HG03039 (cell line): ENCODE measurements around the gene TEX44.

Source experiments
- ATAC-seq: cut with Tn5 transposase; IDR thresholded peaks from one replicate; pipeline ENCODE4 v1.9.1; 2021; ENCODE audit warnings: mild to moderate bottlenecking, moderate library complexity; ENCODE audit not compliant: unreplicated experiment

TEX44 gene

DNA sequence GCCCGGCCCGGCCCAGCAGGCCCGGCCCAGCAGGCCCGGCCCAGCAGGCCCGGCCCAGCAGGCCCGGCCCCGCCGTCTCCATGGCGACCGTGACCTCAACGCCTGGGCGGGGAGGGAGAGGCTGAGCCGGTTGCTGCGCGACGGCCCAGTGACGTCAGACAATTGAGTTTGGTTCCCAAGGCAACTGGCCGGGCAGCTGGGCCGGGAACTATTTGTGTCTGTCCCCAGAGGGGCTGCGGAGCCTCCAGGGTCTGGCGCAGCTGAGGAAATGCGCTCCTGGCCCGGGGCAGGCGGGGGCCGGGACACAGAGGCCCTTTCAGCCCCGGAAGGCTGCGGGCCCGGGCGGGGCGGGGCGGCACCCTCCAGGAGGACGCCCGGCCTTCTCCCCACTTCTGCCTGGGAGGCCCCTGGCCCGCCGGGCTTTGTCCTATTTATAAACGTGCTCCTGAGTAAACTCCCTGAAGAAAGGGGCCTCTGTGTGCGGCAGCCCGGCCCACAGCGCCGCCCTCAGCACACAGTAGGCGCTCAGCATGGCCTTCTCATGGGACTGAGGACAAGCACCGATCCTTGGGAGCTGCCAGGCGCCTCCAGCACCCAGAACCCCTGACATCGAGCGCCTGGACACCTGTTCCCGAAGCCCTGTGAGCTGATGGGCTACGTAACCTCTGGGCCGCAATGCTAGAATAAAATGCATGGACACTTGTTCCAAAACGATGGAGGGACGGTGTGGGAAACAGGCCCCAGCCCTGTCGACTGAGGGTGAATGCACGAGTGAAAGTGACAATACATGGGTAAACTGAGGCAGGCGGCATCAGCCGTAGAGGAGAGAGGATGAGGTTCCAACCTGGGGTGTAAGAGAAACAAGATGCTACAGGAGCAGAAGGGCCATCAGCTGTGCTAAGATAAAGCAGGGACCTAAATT lies 12.3 kb downstream of the TEX44 start:
- peak; percentile 73 for ATAC-seq

DNA sequence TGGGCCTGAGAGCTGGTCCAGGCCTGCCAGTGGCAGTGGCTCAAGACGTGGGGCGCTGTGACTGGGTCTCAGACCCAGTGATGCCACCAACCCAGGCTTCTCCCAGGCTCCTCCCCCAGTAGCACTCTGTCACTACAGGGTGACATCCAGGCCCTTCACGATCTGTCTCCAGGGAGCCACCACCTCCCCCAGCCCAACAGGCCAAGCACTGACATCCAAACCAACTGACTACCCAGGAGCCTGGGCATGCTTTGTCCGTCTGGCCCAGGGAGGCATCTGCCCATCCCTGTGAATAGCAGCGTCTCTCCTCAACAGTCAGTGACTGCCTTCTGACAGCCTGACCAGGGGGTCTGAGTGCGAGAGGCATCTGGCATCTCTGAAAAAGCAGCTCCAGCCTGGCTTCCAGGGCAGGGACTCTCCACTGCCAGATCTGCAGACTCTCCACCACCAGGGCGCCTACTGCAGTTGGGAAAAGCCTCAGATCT lies 13.0 kb downstream of the TEX44 start:
- no peak for ATAC-seq

DNA sequence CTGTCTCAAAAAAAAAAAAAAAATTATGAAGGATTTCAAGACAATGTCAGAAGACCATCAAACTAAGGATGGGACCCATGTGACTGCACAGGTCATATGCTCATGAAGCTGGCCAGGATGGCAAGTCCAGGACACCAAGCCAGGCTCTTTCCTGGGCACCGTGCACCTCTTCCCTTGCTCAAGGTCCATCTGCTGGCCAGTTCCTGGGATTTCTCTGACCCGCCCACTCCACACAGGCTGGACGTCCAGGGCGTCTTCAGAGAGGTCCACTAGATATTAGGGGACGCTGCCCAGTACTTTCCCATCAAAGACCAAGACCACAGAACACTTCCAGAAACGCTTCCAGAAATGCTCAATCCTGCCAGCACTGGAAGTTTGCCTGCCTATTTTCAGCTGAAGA lies 14.3 kb downstream of the TEX44 start:
- no peak for ATAC-seq

DNA sequence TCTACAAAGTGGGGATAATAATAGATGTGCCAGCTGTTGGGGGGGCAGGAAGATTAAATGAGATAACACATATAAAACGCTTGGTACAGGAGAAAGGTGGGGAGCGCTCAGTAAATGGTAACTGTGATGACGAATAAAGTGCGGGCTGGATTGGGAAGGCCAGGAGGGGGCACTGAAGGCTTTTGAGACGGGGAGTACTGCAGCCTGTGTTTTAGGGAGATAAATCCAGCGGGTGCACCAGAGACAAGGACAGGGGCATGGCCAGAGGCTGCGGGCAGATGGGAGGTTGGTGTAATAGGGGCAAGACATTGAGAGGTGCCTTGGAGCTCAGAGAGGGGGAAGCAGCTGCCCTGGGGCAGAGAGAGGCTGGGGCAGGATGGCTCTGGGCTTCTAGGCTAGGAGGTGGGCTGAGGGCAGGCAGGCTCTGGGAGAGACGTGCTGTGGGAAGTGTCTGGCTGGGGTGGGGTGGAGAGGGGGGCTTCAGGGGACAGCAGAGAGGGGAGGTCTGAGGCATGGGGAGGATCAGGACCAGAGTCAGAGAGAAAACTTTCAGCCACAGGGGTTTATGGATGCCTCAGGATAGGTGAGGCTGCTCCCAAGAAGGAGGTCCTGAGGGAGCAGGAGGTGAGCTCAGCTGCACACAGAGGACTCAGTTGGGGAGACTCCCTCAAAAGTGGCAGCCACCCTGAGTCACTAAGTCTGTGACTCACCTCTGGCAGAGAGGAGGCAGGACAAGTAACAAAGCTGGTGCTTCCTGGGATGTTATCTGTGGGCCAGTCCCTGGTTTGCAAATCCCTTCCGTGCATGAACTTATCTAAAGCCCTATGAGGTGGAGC lies 18.8 kb downstream of the TEX44 start:
- no peak for ATAC-seq

DNA sequence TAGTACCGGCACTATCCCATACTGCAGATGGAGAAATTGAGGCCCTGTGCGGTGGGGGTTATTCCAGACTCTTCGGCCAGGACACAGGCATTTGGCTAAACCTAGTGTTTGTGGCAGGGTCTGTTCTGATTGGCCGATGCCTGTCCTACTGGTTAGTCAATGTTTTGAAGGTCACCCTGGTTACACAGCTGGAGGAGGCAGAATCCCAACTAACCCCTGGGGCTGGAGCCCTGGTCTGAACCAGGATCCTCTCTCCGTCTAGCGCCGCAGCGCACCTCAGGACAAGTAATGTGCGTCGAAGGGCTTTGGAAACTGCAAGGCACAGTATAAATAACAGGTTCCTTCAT lies 19.4 kb downstream of the TEX44 start:
- no peak for ATAC-seq

DNA sequence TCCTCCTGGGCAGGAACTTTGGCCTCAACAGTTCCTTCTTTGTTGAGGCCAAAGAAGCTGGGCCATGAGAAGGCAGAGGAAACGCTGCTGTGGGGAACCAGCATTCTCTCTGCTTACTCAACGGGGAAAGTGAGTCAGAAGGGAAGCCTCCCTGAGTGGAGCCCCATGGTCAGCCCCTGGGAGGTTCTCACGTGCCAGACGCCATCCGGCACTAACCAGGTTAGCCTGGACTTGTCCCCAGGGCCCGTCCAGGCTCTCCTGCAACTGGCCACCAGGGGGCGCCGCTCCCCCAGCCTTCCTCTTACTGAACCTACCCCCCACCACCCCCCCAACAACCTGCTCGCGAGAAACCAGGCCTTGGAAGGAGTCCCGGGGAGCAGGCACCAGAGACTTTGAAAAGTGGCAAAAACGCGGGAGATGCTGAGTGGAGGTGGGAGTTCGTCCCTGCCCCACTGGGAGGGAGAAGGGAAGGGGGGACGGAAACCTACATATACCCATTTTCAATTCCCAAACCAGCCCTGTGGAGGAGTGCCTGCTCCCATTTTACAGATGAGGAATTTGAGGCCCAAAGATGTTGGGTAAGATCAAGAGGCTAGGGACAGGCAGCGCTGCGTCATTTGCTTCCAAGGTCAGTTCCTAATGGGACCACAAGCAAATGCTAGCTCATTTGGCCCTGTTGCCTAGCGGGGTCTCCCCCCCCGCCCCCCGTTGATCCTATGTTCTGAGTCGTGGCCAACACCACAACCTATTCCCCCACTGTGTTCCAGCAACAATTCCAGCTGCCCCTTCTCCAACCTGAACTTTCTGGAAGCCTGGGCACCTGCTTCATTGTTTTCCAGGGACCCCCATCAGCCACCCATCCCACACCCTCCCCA lies 20.0 kb downstream of the TEX44 start:
- peak; percentile 31 for ATAC-seq

DNA sequence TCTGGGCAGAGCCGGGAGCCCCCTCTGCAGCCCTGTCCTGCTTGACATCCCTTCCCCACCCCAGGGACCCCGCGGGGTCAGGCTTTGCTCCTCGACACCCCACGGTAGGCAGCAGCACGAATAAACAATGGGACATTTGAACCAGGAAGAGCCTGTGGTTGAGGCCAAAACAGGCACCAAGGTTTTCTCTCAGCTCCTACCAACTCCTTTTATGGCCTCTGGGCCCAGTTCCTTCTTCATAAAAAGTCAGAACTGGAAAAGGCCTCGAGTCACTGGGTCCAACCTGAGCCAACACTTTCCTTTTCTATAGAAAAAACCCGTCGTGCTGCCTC lies 20.6 kb downstream of the TEX44 start:
- ATAC-seq, result no peak

DNA sequence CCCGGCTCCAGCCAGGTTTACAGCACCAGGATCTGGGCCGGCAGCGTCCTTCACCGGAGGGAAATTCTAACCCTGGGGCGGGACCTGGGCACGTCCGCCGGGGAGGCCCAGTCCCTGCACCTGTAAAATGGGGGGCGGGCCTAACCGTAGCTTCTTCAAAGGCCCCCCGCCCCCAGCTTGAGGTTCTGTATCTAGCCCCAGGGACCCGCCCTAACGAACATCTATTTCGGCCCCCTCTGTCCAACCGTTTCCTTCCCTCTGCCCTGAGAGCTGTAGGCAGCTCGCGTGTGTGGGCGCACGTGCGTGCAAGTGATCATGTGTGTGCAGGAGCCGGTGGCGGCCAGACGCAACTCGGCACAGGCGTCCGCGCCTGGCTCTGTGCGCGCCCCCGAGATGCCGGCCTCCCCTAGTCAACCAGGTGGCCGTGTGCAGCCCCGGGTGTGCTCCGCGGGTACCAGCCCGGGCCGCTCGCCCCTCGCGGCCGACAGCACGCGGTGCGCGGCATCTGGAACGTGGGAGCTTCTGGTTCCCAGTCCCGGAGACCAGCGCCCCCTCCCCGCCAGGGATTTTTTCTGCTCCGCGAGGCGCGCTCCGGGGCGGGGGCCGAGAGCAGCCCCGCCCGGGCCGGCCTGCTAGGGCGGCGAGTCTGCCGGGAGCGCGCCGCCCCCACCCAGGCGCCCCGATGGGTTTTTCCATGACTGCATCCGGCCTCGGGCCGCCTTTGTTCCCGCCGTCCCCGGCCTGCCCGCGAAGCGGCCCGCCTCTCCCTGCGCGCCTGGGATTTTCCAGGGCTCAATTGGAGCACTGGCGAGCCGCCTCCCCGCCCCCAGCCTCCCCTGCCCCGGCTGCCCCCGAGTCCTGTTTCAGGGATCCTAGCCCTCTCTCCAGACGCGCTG lies 21.2 kb downstream of the TEX44 start:
- ATAC-seq, result peak; percentile 53

DNA sequence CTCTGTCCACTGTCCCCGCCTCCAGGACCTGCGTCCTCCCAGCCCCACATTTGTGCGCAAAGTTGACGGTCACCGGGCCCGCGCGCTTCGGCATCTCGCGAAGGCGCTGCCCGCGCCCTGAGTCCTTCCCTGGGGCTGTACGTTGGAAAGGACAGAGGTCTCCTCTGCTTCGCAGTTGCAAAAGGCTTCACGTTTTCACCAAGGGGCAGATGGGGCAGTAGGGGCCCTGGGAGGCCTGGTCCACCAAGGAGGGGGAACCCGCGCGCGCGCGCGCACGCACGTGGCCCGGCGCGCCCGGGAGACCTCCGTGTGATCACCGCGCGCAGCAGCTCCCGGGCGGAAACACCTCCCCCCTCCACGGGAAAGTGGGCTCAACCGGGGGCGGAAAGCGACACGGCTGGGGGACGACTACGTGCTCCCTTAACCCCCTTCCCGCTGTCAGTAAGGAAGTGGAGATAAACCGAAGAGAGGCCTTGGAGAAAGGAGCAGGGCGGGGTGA lies 21.9 kb downstream of the TEX44 start:
- no peak for ATAC-seq

DNA sequence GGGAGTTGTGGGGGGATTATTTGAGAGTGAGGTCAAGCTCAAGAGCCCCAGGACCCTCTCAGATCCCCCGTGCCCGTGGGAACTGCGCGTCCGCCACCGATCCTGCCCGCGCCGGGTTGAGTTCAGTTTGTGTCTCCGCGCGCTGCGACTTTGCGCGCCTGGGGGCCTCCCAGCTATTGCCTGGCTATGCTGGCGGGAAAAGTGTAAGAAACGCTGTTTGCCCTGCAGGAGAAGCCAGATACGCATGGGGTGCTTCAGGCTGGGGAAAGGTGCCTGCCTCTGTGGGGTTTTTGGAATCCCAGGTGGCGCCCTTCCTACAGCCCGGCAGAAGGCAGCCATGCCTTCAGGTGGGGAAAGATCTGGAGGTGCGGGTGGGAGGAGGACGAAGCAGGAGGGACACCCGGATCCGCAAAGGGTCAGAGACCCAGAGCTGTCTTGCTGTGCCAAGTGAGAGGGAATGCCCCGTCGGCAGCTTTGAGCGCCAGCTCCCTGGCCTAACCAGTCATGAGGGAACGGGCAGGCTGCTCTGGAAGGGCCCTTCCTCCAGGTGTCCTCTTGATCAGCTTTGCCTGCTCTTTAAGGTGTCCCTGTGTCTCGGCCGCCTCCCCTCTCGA lies 22.5 kb downstream of the TEX44 start:
- no peak for ATAC-seq

DNA sequence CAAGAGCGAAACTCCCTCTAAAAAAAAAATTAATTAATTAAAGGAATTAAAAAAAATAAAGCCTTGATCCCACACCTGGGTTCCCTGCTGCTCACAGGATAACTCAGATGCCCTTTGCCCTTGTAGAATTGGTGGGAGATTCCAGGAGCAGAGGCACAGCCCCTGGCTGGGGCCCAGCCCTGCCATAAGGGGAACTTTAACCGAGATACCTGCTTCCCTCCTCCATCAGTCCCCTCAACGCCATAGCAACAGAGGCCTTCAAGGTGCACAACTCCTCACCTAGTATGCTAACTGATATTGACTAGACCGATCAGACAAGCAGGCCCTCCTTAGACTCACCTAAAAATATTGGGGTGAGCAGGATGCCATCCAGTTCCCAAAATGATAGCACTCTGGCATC lies 23.6 kb downstream of the TEX44 start:
- no peak for ATAC-seq

DNA sequence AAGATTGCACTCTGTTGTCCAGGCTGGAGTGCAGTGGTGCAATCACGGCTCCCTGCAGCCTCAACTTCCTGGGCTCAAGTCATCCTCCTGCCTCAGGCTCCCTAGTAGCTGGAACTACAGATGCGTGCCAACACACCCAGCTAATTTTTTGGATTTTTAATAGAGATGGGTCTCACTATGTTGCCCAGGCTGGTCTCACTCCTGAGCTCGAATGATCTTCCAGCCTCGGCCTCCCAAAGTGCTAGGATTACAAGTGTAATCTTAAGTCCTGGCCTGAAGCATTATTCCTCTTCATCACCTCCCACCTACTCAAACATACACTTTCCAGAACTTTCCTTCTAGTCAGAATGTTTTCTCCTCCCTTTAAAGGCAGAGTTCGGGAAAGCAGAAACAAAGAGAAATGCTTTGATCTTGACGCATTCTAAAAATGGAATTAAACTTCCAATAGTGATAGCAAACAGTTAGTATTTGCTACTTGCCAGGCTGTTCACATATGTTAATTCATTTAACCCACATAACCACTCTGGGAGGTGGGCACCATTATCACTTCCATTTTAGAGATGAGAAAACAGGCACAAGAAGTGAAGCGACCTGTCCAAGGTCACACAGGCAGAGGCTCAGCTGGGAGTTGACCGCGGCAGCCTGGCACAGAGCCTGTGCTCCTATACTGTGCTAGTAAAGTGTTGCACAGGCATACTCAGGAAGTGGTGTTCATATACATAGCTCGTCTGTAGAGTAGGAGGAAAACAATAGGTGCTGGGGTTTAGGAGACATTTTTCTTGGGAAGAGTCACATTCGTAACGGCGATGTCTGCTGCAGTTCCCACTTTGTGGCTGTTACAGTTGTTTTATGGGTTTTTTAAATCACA lies 24.6 kb downstream of the TEX44 start:
- ATAC-seq, result no peak

DNA sequence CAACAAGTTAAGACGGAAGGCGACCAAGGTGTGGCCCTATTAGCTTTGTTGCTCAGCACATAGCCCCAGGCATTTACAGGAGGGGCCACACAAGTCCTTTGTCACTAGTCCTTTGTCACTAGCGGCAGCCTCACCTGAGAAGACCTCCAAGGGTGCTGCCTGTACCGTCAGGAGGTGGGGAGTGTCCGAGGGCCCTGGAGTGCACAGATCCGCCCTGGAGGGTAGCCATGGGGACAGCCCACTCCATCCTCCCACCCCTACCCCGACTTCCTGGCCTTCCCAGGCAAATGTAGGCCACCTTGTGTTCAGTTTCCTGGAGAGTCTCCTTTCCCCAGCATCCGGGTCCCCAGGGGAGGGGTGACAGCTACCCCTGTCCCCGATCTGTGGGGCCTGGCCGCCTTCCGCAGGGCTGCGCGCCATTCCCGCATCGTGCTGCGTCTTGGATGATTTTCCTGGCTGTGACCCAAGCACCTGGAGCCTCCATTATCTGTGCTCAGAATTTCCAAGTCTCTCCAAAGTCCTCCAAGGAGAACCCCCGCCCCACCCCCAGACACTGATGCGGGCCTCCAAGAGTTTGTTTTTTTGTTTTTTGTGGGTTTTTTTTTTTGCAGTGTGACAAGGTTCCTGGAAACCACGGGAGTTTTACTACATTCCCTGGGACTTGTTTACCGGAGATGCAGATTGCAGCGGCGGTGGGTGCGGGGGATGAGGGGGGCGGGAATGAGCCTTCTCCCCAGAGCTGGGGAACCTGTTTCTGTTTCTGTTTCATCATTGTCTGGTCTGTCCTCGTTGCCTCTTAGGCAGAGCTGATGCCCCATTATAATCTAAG lies 28.6 kb downstream of the TEX44 start:
- ATAC-seq, result no peak

DNA sequence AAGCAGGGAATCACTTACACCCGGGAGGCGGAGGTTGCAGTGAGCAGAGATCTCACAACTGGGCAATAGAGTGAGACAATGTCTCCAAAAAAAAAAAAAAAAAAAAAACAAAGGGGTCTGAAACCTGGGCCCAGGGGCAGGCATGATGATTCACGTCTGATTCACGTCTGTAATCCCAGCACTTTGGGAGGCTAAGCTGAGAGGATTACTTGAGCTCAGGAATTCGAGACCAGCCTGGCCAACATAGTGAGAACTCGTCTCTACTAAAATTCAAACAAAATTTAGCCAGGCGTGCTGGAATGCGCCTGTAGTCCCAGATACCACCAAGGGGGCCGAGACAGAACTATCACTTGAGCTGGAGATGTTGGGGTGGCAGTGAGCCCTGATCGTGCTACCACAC lies 30.3 kb downstream of the TEX44 start:
- no peak for ATAC-seq

DNA sequence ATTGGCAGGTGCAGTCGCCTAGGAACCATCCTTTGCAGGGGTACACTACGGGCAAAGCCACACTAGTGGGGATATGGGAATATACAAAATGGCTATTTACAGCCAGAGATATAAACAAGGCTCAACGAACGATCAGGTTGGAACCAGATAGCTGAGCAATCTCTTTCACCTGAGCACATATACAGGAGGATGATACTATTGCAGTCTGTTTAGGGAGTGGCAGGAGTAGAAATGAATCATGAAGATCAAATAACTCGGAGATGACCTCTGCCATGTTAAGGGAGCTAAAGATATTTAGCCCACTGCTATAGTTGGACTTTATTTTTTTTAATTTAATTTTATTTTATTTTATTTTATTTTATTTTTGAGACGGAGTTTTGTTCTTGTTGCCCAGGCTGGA lies 33.8 kb downstream of the TEX44 start:
- ATAC-seq, result no peak

DNA sequence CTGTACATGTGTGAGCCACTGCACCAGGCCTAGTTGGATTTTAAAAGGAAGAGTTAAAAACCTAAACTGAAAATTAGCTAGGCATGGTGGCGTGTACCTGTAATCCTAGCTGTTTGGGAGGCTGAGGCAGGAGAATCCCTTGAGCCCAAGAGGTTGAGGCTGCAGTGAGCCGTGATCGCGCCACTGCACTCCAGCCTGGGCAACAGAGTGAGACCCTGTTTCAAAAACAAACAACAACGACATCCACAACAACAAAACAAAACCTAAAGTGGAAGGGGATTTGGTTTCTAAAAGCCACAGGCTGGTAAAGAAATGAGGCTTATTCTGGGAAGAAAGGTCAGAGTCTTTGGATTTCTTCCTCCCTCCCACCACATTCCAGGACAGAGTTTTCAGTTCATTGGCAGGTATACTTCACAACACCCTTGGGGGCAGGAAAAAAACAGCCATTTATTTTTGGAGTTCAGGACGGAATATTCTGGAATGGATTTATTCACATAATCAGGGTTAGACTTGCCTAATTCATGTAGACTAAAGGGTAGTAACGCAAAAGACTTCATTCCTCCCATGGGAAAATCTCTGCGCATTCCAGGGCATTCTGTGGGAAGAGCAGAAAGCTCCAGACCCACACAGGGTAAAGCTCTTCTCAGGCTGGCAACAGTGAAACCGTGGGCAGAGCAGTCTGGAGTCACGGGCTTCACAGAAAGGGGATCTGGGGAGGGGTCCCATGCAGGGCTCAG lies 34.9 kb downstream of the TEX44 start:
- no peak for ATAC-seq

DNA sequence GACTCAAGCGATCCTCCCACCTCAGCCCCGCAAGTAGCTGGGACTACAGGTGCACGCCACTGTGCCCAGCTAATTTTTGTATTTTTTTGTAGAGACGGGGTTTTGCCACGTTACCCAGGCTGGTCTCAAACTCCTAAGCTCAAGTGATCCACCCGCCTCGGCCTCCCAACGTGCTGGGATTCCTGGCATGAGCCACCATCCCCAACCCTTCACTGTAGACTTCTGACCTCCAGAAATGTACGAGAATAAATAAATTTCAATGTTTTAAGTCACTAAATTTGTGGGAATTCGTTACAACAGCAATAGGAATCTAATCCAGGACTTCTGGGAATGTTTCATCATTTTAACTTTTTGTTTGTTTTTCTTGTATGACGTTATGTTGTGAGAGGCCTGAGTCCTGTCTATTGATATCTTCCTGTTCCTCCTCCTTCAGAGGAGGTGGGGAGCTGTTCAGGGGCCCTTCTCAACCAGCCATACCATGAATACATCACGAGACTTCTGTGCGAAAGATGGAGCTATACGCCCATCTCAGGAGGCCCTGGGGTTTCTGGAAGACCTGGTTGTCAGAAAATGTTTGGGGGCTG lies 40.0 kb downstream of the TEX44 start:
- no peak for ATAC-seq
